Uterus (tissue), 2 donors: Measurements from ENCODE around the gene FXR1.

Experiments used
- POLR2A ChIP-seq, 2 donors: fragments of 450-650 bp; IDR thresholded peaks; one replicate each; pipeline ENCODE4 v1.6.1; 2016; ENCODE audit warnings: antibody characterized with exemption in 2 of 2, mild to moderate bottlenecking in 1 of 2, moderate library complexity in 1 of 2
- TF ChIP-seq, protein P1 (sequence below), 4 experiments: fragments of 200-600 bp in 2 of 4; fragments of 450-650 bp in 2 of 4; sonication (generic) in 2 of 4; IDR thresholded peaks; one replicate each; pipeline ENCODE4 v1.5.1; 2016 to 2019; ENCODE audit warnings: antibody characterized with exemption in 4 of 4, mild to moderate bottlenecking in 2 of 4, moderate library complexity in 1 of 4

DNA sequence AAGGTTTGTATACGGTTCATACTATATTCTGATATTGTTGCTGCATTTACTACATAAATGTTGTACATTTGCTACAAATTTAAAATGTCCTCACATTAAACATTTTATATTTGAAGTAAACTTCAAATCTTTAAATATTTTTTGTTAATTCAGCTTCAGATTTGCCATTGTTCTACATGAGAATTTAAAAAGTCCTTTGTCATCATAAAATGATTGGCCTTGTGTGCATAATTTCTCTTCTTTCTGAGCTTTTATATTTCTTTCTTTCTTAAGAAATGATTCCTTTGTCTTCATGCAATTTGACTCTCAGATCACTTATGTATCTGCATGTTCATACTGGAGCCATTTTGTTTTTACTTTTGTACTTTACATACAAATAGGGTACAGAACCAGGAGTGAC is 49.1 kb downstream of the FXR1 start:
- TF ChIP-seq, protein P1, sequence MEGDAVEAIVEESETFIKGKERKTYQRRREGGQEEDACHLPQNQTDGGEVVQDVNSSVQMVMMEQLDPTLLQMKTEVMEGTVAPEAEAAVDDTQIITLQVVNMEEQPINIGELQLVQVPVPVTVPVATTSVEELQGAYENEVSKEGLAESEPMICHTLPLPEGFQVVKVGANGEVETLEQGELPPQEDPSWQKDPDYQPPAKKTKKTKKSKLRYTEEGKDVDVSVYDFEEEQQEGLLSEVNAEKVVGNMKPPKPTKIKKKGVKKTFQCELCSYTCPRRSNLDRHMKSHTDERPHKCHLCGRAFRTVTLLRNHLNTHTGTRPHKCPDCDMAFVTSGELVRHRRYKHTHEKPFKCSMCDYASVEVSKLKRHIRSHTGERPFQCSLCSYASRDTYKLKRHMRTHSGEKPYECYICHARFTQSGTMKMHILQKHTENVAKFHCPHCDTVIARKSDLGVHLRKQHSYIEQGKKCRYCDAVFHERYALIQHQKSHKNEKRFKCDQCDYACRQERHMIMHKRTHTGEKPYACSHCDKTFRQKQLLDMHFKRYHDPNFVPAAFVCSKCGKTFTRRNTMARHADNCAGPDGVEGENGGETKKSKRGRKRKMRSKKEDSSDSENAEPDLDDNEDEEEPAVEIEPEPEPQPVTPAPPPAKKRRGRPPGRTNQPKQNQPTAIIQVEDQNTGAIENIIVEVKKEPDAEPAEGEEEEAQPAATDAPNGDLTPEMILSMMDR (IDR thresholded peaks at IDR 0.05) = no peak
- TF ChIP-seq POLR2A (IDR thresholded peaks at IDR 0.05) = no peak
